Stimulated activated memory B cell treated with anti-CD40 and anti-IgM and Interleukin-4, amounts not matched to agents 10 μg/mL and 1 μg/mL and 100 μg/mL, for 72 hours (primary cell): Measurements from ENCODE around the gene RAB35.
A peak's percentile ranks its signal among the peaks of the same experiment; 100 is the strongest.

Experiments
- ATAC-seq: fragments of 150-1000 bp; cut with Tn5 transposase; 2 replicates; pipeline ENCODE4 v1.10.0; 2021
- H3K27ac Mint-ChIP-seq: one replicate; pipeline ENCODE4 v1.8.0; 2022; ENCODE audit warnings: mild to moderate bottlenecking, mixed read lengths
- H3K27me3 Mint-ChIP-seq: one replicate; pipeline ENCODE4 v1.8.0; 2022; ENCODE audit warnings: mixed read lengths
- H3K36me3 Mint-ChIP-seq: one replicate; pipeline ENCODE4 v1.8.0; 2022; ENCODE audit warnings: mixed read lengths
- H3K4me1 Mint-ChIP-seq: one replicate; pipeline ENCODE4 v1.8.0; 2022; ENCODE audit warnings: mixed read lengths
- H3K4me3 Mint-ChIP-seq: one replicate; pipeline ENCODE4 v1.8.0; 2022; ENCODE audit warnings: mild to moderate bottlenecking, moderate library complexity, mixed read lengths
- H3K9me3 Mint-ChIP-seq: one replicate; pipeline ENCODE4 v1.8.0; 2022; ENCODE audit warnings: mixed read lengths

The RAB35 gene

DNA sequence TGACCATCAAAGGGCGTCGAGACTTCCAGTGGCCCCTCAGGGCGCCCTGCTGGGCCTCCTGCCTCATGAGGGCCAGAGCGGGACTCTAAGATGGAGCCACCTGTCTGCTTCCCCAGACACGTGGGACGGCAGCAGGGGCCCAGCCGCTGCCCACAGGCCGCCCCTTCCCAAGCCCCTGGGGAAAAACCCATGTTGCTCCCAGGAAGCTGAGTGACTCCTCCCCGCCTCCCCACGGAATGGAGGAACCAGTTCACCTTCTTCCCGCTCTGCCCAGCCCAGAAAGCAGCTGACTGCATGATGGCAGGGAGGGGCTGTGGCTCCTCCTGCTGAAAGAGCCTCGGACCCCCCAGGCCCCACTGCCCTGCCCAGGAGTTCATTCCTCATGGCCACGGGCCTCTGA, 14.9 kb downstream of the RAB35 start:
- H3K4me3 Mint-ChIP-seq = peak overlapping the region; percentile 2
- H3K4me1 Mint-ChIP-seq = peaks cover 49% of the 10 kb centered on the region

DNA sequence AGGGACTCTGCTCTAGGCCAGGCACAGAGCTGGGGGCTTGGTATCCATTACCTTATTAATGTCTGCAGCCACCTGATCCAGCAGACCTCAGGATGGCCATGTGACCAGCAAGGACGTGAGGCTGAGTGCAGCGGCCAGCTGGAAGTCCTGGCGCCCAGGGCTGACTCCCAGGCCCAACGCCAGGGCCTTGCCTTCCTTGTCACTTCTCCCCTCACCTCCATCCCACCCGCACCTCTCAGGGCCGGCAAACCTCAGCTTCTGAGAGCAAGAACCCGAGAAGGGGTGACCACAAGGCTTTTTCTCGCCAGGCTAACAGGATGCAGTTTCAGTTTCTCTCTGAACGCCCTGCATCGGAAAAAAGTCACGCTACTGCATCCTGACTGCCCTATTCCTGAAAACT, 15.4 kb downstream of the RAB35 start:
- ATAC-seq = no peak
- H3K4me1 Mint-ChIP-seq = peaks cover 48% of the 10 kb centered on the region
- H3K4me3 Mint-ChIP-seq = peak overlapping the region; percentile 2
- H3K27ac Mint-ChIP-seq = peak overlapping the region; percentile 35
- H3K36me3 Mint-ChIP-seq = peaks cover 85% of the 10 kb centered on the region
- H3K27me3 Mint-ChIP-seq = no peaks in the 10 kb centered on the region
- no peaks in the 10 kb centered on the region for H3K9me3 Mint-ChIP-seq

More for the DNA sequence above, 14.9 kb downstream of the RAB35 start:
- H3K36me3 Mint-ChIP-seq = peaks cover 82% of the 10 kb centered on the region
- no peaks in the 10 kb centered on the region for H3K27me3 Mint-ChIP-seq
- H3K9me3 Mint-ChIP-seq = no peaks in the 10 kb centered on the region
- no peak for ATAC-seq
- H3K27ac Mint-ChIP-seq = peak overlapping the region; percentile 35

DNA sequence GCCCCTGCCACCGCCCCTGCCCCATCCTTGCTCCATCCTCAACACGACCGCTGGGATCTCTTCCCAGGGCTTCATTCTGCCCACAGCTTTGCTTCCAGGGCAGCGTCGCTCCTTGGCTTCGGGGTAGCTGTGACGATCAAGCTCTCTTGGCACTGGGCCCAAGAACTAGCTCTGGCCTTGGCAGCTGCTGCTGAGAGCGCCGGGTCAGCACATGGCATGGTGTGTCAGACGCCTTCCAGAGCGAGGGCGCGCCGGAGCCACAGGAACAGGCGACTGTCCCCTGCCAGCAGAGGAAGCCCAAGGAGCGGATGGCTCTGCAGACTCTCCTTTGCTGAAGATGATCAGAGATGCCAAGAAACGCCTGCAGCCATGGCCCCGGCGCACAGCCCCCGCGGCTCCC, 15.9 kb downstream of the RAB35 start:
- H3K27ac Mint-ChIP-seq = no peak overlapping the region
- H3K4me3 Mint-ChIP-seq = no peak overlapping the region
- no peaks in the 10 kb centered on the region for H3K27me3 Mint-ChIP-seq
- H3K9me3 Mint-ChIP-seq = no peaks in the 10 kb centered on the region
- peaks cover 82% of the 10 kb centered on the region for H3K36me3 Mint-ChIP-seq
- H3K4me1 Mint-ChIP-seq = peaks cover 43% of the 10 kb centered on the region
- no peak for ATAC-seq

DNA sequence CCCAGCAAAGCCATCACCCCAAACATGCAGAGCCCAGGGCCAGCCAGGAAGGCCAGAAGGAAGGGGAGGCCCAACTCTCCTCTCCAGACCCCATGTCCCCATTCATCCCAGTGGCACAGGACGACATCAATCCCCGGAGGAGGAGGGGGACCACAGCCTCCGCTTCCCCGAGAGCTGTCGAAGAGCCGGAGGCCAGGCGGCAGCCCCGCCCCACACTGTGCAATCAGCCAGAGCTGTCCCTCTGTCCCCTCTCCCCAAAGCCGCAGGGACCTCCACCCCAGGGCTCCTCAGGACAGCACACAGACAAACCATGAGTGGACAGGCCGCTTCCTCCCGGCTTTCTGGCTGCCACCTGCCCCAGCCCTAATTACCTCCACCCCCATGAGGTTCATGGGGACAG, 16.8 kb downstream of the RAB35 start:
- Mint-ChIP-seq H3K36me3 (peaks cover 78% of the 10 kb centered on the region), H3K9me3 (no peaks in the 10 kb centered on the region), H3K4me1 (peaks cover 36% of the 10 kb centered on the region), H3K4me3 (no peak overlapping the region), H3K27ac (no peak overlapping the region), H3K27me3 (no peaks in the 10 kb centered on the region)
- ATAC-seq = no peak

DNA sequence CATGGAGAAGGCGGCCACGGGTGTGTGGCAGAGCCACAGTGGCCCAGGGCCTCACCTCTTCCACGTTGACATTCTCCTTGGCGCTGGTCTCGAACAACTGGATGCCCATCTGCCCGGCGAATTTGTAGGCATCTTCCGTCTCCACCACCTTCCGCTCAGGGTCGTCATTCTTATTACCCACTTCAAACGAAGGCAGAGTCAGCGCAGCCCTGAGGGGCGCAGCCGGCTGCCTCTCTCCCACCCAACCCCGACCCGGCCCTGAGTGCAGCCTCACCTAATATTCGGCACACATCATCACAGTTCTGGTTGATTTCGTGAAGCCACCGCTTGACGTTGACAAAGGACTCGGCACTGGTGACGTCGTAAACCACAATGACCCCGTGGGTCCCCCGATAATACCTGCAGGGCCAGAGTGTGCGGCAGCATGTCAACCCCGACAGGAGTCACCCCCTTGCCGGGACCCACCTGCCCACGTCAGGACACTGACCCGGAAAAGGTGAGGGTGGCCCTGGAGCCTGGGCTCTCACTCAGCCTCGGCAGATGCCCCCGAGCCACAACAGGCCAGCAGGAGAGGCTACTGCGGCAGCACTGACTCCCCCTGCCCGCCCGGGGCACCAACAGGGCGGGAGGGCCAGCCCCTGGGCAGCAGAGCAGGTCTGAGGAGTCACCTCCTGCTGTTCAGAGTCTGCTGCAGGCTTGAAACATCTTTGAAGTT, 17.6 kb downstream of the RAB35 start:
- peaks cover 31% of the 10 kb centered on the region for H3K4me1 Mint-ChIP-seq
- H3K9me3 Mint-ChIP-seq = no peaks in the 10 kb centered on the region
- no peak overlapping the region for H3K27ac Mint-ChIP-seq
- H3K4me3 Mint-ChIP-seq = no peak overlapping the region
- peaks cover 75% of the 10 kb centered on the region for H3K36me3 Mint-ChIP-seq
- ATAC-seq = no peak
- H3K27me3 Mint-ChIP-seq = no peaks in the 10 kb centered on the region

DNA sequence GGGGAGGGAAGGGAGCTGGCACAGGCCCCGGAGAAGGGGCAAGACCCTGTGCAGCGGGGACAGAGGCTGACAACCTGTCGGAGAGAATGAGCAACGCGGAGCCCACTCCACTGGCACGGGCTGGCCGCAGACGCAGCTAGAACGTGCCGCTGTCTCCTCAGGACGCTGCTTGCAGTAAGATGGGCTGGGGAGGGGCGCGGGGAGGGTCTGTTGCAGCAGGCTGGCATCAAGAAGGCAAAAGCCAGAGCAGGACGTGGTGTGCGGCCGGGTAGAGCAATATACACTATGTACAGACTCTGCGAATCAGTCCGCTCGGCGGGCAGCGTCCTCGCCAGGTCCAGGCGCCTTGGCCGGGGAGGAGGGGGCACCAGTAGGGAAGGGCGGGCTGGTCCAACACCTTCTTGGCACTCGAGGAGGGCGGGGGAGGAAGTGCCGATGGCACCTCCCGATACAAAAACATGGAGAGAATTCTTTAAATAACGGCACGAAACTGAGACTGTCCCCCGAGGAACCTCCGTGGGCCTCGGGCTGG, 19.8 kb downstream of the RAB35 start:
- Mint-ChIP-seq H3K27me3 (no peaks in the 10 kb centered on the region), H3K27ac (no peak overlapping the region), H3K9me3 (no peaks in the 10 kb centered on the region), H3K36me3 (peaks cover 69% of the 10 kb centered on the region), H3K4me3 (no peak overlapping the region), H3K4me1 (peaks cover 11% of the 10 kb centered on the region)
- no peak for ATAC-seq

DNA sequence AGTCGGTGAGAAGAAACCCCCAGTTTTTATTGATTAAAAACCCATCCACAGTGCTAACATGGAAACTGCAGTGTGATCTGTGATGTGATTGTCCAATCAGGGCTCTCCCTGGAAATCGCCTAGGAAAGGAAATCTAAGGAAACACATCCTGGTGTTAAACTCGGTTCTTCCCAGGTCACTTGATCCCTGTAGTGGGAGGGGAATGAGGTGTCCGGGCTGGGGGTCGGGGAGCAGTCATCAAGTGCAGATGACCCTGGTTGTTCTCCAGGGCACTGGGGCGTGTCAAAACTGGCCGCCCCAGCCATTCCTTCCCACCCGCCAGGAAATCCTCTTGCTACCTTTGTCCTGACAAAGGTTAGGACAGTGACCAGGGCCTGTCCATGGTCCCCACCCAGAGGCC, 20.8 kb downstream of the RAB35 start:
- ATAC-seq = no peak
- no peak overlapping the region for H3K27ac Mint-ChIP-seq

DNA sequence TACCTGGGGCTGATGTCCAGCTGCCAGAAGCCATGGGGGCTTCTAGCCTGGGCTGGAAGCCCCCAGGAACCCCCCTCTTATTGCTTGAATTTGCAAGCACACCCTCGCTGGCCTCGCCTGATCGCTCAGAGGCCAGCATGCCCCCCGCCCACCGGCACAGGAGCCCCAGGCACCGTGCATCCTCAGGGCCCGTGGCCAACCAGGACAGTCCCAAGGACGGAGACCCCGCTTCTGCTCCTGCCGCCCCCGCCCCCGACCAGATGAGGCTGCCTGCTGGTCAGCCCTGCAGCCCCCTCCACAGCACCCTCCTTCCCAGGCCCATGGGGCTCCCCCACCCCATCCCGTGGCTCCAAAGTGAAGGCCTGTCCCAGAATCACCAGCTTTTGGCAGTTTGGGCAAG, 21.2 kb downstream of the RAB35 start:
- no peak for ATAC-seq
- no peak overlapping the region for H3K27ac Mint-ChIP-seq
- no peaks in the 10 kb centered on the region for H3K4me1 Mint-ChIP-seq
- no peaks in the 10 kb centered on the region for H3K27me3 Mint-ChIP-seq
- peaks cover 70% of the 10 kb centered on the region for H3K36me3 Mint-ChIP-seq
- no peak overlapping the region for H3K4me3 Mint-ChIP-seq
- H3K9me3 Mint-ChIP-seq = no peaks in the 10 kb centered on the region

More for the DNA sequence above, 20.8 kb downstream of the RAB35 start:
- H3K4me1 Mint-ChIP-seq = peaks cover 4% of the 10 kb centered on the region
- peaks cover 70% of the 10 kb centered on the region for H3K36me3 Mint-ChIP-seq
- no peaks in the 10 kb centered on the region for H3K27me3 Mint-ChIP-seq
- no peak overlapping the region for H3K4me3 Mint-ChIP-seq
- no peaks in the 10 kb centered on the region for H3K9me3 Mint-ChIP-seq

DNA sequence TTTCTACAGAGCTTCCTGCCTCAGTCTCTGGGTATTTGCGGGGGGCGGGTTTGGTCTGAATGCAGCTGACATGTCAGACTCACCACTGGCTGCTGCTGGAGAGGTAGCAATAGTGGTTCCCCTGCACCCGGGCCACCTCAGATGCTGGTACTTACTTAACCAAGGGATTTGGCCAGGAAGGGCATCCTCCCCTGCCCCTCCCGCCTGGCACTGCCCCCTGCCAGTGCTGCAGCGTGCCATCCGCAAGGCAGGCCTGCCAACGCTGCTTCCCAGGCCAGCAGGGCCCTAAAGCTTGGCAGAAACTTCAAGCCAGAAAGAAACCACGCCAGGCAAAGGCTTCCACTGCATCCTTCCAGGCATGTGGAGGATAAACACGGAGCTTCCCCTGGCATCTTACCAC, 22.1 kb downstream of the RAB35 start:
- no peak for ATAC-seq
- Mint-ChIP-seq H3K27ac (no peak overlapping the region), H3K9me3 (no peaks in the 10 kb centered on the region), H3K4me3 (no peak overlapping the region), H3K4me1 (no peaks in the 10 kb centered on the region), H3K27me3 (no peaks in the 10 kb centered on the region), H3K36me3 (peaks cover 69% of the 10 kb centered on the region)

DNA sequence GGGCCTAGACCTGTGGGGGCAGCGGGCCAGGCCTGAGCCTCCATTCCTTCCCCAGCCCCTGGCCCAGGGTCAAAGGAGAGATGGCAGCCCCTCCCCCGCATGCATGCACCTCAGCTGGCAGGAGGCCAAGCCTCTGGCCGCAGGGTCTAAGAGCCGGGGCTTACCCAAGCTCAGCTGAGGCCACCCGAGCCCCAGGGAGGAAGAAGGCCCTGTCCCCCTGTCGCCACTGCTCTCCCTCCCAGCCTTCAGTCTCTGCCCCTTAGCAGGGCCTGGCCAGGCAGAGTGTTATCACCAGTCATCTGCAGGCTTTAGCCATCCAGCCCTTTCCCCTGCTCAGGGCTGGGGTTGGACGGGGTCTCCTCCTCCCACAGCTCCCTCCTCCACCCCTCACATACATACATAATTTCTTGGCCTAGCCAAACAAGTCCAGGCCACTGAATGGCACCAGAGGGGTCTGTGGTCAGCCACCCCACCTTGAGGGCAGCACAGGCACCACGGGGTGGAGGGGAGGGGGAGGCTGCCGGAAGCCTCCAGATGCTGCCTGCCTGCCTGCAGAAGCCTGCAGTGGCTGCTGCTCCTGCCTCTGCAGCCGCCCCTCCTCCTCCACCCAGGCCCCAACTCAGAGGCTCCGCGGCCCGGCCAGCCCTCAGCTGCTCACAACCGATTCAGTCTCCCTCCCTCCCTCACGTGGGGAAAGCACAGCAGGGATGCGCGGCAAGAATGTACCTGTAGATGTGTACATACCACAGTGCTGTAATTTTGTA, 22.8 kb downstream of the RAB35 start:
- ATAC-seq = peak; percentile 14
- Mint-ChIP-seq H3K4me3 (no peak overlapping the region), H3K4me1 (no peaks in the 10 kb centered on the region), H3K36me3 (peaks cover 70% of the 10 kb centered on the region), H3K9me3 (no peaks in the 10 kb centered on the region), H3K27ac (no peak overlapping the region), H3K27me3 (no peaks in the 10 kb centered on the region)

DNA sequence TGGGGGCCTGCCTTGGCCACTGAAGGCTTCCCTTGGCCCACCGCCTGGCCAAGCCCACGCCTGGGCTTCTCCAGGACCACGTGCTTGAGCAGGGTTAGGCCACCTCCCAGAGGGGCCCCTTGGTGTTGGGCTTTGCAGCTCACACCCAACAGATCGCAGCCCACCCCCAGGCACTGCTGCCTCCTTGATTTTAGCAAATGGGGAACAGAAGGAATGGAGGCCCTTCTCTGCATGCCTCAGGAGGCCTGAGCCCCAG, 23.3 kb downstream of the RAB35 start:
- peak; percentile 28 for ATAC-seq
- Mint-ChIP-seq H3K9me3 (no peaks in the 10 kb centered on the region), H3K27ac (no peak overlapping the region), H3K36me3 (peaks cover 66% of the 10 kb centered on the region), H3K4me1 (no peaks in the 10 kb centered on the region), H3K4me3 (no peak overlapping the region), H3K27me3 (no peaks in the 10 kb centered on the region)

DNA sequence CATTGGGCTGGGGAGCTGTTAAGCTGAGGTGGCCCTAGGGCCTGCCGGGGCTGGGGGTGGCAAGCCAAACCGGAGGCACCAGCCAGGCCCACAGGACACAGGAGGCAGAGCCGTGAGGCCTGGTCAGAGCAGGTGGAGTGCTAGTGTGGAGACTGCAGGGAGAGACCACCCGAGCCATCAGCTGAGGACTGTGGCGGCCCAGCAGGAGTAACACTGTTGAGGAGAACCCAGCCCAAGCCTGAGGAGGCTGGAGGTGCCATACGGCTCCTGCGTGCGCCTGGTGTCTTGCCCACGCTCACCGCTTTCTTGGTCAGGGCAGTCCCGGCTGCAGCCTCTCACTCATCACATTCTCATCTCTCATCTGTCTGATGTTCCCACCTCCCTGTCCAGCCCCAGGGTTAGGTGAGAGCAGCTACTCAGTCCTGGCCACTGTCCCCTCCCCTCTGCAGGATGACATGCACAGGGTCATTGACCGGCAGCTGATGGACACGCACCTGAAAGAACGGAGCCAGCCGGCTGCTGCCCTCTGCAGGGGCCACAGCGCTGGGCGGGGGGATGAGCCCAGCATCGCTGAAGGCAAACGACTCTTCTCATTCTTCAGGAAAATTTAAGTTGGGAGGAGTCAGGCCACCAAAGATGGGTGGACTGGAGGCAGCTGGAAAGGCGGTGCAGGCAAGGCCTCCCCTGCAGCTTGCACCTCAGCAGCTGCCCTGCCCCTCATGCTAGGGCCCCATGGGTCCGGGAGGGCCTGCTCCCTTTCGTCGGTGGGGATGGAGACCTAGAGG, 23.8 kb downstream of the RAB35 start:
- ATAC-seq = no peak
- peaks cover 2% of the 10 kb centered on the region for H3K4me1 Mint-ChIP-seq
- no peaks in the 10 kb centered on the region for H3K9me3 Mint-ChIP-seq
- H3K4me3 Mint-ChIP-seq = no peak overlapping the region
- no peak overlapping the region for H3K27ac Mint-ChIP-seq
- H3K27me3 Mint-ChIP-seq = no peaks in the 10 kb centered on the region
- H3K36me3 Mint-ChIP-seq = peaks cover 61% of the 10 kb centered on the region

DNA sequence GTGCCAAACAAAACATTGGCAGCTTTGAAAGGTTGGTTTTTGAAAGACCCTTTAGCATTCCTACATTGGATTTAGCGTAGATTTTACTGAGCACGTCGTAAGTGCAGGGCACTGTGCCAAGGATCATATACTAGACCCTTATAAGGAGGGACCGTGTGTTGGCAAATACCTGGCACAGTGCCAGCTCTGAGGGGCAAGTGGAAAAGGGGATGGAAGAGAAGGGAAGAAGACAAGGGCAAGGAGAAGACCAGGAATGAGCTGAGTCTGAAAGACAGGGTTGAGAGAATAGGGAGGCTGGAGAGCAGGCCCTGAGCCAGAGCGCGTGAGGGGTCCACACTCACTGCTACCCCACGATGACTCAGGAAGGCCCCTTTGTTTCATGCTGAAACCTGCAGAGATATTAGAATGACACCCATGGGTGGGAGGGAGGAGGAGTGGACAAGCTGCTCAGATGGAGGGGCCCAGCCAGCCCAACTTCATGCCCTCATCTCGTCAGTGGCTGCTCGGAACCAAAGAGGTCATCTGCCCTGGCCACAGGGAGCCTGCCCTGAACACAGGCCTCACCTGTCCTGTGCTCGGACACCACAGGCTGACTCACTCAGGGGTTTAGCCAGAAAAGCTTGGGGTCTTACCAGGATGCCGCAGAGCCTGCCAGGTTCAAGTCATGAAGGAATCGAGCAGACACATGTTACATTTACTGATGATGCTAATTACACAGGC, 25.0 kb downstream of the RAB35 start:
- ATAC-seq = no peak

DNA sequence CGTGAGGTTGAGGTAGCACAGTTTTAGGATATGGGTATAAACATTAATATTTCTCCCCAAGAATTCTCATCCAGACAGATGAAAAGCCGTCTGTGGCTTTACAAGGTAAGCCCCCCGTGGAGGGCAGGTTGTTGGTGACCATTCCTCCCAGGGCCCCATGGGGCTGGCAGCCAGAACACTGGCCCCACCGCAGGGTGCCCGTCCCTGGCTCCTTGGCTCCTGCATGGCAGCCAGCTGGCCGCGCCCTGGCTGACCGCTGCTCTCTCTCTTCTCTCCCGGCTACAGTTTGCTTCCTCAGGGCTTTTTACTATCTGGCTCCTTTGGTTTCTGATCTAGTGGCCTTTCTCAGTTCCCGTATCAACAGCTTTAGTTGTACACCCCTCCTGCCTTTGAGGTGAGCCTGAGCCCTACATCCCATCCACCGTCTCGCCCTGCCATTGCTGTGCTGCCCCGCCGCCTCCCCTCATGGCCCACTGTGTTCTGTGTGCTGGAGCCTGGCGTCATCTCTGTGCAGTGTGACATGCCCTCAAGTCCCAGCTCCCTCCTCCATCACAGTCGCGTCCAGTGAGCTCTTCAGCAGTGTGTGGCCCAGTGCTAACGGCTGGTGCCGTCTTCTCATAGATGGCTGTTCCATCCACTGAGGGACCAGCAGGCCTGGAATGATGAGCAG, 25.8 kb downstream of the RAB35 start:
- Mint-ChIP-seq H3K36me3 (peaks cover 47% of the 10 kb centered on the region), H3K27ac (no peak overlapping the region), H3K27me3 (no peaks in the 10 kb centered on the region), H3K4me3 (no peak overlapping the region), H3K9me3 (no peaks in the 10 kb centered on the region), H3K4me1 (peaks cover 15% of the 10 kb centered on the region)
- ATAC-seq = no peak

More for the DNA sequence above, 25.0 kb downstream of the RAB35 start:
- Mint-ChIP-seq H3K27ac (no peak overlapping the region), H3K27me3 (no peaks in the 10 kb centered on the region), H3K4me3 (no peak overlapping the region), H3K36me3 (peaks cover 52% of the 10 kb centered on the region), H3K9me3 (no peaks in the 10 kb centered on the region), H3K4me1 (peaks cover 11% of the 10 kb centered on the region)
